Right renal cortex interstitium (tissue), 3 donors: ENCODE measurements around the gene ACTN1. TPM values are rescaled to one million over a fixed set of nuclear protein-coding genes. Genes with fewer than 3 reads are reported as not detected.

ENCODE experiments used
- DNase-seq, 3 donors: peaks; one replicate each; pipeline ENCODE4 v3.0.0-alpha.2; 2013; ENCODE audit warnings: low read depth in 3 of 3, low spot score in 2 of 3
- polyA plus RNA-seq, 3 donors: library from polyadenylated mRNA; unstranded; fragments of 120-200 nt; gene quantifications; one replicate each; pipeline ENCODE4 v1.2.1, GENCODE V29; 2013; ENCODE audit not compliant: insufficient read length in 3 of 3

The ACTN1 gene
- polyA plus RNA-seq, 3 donors = 64.2 to 75.2 (median 69.2) TPM

DNA sequence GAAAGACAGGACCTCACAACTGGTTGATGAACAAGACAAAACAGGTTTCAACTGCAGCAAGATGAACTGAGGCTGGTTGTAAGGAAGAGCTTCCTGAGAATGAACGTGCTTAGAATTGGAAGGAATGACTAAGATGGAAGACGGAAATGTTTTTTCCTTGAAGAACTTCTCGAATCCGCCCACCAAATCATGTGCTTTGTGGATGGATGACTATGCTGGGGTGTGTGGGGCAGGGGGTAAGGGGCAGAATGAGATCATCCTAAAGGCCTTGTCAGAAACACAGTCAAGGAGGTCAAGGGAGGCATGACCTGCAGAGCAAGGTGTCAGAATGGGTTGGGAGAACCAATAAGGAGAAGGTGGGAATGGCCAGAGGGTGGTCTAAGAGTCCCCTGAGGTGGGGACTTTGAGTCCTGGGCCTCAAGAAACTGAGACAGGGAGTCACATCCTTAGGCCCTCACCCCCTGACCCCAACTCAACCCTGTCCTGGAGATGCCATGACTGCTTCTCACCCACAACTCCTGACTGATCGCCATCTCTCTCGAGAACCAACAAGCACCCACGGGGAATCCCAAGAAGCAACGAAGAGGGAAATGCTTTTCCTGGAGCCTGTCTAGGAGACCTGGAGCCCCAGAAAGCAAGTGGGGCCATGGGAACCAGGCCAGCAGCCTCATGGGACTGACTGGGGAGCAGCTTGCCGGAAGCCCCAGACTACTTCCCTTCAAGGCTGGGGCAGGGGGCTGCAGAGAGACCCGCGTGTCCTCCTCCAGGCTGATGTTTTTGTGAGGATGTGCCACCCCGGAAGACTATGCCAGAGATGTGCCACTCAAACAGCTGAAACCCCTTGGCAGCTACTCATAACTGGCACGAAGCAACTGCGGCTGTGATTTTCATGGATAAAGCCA lies 84.0 kb downstream of the ACTN1 start:
- no peak for DNase-seq

DNA sequence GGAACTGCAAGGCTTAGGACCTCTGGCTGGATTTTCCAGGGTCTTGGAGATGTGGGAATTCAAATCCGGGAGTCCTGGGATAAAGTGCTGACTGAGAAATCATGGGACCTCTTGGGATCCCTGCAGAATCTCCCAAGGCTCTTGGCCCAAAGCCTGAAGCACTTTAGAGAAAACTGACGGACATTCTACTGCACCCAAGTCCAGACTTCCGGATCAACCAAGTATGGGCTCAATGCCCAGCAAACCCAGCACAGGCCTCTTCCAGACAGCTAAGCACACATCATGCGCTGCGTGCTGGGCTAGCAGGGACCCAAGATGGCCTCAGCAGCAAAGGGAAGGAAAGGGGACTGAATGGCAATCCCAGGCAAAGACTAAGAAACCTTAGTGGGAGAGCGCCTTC lies 85.0 kb downstream of the ACTN1 start:
- DNase-seq = no peak

DNA sequence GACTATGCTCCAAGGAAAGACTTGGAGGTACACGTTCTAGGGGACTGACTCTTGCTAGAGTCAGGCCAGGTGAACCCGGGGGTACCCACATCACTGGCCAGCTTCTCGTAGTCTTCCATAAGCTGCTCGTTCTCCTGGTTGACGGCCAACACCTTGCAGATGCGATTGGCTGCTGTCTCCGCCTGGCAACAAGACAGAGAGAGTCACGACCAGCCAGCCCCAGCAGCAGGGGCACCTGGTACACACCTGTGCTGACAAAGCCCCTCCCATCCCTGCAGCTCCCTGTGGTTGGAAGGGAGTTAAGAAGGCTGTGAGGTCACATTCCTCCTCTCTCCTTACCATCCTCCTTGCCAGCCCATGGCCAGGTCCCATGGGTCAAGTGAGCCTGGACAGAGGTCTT lies 85.5 kb downstream of the ACTN1 start:
- no peak for DNase-seq

DNA sequence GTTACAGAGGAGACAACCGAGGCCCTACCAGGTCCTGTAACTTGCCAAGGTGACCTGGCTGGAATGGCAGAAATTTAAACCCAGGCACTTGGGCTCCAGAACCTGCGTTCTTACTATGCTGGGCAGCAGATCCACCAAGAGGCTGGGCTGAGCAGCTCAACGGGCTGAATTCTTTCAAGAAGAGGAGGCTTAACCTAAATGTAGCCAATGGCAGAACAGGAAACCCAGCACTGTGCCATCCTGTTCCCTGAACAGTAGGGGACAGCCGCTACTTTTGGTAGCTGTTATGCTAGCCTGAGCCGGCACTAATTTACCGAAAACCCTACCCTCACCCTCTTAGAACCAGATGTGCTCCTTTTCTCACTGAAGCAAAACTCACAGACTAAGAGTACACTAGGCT lies 86.1 kb downstream of the ACTN1 start:
- DNase-seq = no peak

DNA sequence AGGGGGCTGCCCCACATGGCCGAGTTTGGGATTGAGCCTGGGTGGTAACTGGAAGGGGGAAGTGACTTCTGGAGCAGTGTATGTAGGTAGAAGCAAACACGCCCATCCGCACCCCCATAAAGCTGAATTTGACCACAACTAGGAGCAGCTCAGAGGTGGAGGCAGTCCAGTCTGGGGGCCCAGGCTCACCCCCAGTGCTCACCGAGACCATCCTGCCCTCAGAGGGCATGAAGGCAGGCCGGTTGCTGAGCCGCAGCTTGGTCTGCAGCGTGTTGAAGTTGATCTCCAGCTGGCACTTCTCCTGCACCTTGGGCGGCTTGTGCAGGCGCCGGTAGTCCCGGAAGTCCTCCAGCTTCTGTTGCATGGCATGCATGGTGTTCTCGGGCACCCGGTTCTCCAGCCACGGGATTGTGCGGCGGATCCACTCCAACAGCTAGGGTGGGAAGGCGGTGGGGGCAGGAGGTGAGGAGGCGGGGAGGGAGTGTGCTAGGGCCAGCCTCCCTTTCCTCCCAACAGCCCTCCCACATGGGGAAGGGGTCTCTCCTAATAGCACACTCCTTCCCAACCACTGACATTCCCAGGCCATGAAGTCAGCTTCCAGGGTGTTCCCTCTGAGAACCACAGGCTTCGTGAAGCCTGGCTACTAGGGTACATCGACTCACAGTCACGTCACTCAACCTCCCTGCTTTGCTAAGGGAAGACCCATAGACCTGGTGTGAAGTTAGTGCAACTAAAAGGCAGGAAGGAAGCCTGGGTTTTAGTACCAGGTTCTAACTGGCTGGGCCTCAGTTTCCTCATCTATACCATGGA lies 87.0 kb downstream of the ACTN1 start:
- DNase-seq = no peak

DNA sequence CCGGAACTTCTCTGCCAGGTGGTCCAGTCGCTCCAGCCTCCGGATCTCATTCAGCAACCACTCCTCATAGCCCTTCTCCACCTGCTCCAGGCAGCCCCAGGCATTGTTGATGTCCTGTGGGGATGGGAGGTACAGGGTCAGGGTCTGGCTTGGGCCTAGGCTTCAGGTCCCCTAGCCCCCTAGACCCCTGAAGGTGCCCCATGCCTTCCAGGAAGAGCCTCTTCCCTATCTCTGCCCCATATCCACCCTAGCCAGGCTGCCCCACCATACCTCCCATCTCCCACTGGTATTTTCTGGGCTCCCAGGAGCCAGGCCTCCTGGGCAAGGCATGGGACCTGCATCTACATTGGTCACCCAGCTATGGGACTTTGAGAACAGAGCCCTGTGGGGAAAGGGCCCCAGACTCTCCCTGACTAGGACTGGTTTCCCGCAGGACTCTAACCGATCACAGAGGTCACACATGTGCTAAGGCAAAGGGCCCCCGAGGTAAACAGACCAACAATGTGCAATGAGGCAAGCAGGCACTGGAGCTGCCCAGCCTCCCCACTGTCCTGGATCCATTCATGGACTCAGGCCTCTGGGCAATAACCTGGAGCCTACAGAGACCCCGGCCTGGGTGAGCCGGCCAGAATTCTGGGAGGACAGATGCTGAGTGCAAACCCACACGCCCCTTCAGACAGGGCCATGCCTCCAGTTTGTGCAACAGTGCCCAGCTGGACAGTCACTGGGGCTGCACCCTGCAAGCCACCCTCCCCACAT lies 88.8 kb downstream of the ACTN1 start:
- no peak for DNase-seq

DNA sequence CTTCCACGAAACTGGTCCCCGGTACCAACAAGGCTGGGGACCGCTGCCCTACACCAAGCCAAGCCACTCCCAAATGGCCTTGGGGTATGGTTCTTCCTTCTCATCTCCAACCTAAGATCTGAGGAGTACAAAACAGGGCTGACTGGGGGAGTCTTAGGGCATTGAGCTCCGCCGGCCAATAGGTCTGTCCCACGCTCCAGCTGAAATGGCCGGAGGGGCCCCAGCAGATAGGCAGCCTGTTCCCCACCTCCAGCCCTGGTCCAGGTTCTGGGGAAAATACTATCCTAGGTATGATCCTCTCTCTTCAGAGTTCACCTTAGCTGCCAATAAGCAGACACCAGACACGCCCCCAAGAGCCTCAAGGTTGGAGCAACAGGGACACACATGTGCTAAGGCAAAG lies 90.2 kb downstream of the ACTN1 start:
- DNase-seq = no peak

DNA sequence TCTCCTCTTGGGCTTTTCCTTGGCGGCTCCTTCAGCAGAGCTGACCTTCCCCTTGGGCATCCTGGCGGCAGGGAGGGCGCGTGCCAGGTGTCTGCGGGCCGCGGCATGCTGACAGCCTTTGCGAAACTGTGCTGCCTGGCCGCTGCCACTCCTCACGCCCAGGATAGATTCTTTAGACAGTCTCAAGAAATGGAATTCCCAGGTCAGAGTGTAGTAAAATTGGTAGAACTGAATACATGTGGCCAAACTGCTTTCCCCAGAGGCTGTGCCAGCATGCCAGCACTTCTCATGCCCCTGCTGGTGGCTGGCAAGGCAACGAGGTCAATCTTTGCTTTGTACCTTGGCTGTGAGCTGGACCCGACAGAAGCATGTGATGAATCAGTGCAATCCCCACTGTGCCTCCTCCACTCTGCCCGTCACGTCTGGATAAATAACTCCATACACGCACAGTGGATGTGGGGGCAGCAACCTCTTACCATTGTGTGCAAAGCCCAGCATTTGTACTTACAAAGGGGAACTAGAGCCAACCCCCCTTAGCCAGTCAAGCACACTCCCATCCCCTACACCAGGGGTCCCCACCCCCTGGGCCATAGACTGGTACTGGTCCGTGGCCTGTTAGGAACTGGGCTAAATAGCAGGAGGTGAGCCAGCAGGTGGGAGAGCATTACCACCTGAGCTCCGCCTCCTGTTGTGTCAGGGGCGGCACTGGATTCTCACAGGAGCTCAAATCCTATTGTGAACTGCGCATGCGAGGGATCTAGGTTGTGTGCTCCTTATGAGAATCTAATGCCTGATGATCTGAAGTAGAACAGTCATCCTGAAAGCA lies 90.9 kb downstream of the ACTN1 start:
- DNase-seq = no peak

DNA sequence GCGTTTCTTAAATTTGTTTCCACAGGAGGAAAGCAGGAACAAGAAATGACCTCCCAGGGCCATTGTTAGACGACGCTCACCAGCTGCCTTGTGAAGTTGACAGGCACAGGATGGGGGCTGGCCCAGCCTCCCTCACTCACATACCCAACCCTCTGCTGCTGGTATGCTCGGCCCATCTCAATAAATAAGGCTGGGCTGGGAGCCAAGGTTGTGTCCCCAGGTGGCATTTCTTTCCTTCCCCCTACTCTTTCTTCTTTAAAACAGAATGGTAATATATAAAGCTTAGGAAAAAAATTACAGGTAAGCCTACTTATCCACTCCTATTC lies 93.0 kb downstream of the ACTN1 start:
- DNase-seq = no peak

DNA sequence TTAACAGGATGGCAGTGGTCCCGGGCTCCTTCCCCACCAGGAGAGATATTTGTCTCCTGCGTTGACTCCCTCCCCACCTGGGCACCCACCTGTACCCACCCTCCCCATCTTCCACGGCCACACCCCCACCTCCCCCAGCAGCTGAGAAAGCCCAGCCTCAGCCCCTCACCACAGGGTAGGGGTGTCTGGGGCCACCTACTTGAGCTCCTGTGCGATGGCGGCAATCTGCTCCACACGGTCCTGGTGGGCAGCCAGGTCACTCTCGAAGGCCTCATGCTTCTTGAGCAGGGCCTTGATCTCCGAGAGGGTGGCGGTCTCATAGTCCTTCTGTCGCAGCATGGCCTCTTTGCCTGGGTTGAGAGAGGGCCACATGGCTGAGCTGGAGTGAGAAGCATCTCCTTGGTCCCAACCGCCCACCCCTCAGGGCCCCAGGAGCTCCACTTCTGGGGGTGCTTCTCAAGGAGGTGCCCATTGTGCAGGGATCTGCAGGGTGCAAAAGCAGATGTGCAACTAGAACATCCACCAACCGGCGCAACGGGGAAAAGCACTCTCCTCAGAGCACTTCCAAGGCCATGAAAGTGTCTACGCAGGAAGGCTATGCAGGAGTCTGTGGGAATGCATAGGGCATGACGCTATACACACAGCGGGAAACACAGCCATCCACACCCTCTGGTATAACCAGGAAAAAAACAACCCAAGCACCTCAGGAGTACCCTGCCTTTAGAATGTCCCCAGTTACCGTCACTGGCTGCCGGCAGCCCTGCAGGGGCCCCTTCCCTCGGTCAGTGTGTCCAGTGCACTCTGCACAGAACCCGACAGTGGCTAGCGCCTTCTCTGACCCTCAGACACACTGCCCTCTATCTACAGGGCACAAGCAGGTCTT lies 93.6 kb downstream of the ACTN1 start:
- DNase-seq = no peak

DNA sequence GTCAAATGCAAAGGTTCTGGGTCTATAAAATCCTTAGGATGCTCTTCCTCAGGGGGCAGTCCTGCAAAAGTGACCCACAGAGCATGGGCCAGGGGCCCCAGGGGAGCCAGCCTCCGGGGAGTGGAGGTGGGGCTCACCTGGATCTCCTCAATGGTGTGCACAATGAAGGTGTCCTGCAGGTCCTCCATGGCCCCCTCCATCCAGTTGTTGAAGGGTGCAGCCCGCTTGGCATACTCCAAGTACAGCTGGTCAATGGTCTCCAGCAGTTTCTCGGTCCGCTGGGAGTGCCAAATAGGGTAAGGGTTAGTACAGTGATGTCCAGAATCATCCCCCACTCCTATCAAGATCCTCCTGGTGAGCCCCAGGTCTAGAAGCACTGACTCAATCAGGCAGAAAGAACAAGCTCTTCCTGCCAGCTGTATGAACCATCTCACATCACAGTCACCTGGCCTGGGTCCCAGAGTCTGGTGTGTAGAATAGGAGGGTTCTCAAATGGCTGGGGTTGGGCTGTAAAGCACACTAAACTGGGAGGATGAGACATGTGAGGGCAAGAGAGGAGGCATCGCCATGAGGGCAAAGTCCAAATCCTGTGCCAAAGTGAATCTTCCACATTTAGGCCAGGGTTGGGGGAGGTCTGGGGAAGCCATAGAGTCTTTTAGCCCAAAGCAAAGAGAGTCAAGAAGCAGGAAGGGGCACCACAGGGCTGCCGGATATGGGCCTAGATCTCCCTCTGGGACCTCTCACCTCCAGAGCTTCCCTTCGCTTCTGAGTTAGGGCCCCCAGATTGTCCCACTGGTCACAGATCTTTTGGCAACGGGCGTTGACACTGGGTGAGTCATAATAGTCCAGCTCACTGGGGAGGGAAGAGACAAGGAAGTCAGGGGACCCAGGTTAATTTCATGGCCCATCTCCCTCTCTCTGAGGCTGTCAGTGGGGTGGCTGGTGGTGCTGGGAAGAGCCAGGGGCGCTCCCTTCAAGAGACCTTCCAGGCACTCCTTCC lies 94.8 kb downstream of the ACTN1 start:
- DNase-seq = no peak

DNA sequence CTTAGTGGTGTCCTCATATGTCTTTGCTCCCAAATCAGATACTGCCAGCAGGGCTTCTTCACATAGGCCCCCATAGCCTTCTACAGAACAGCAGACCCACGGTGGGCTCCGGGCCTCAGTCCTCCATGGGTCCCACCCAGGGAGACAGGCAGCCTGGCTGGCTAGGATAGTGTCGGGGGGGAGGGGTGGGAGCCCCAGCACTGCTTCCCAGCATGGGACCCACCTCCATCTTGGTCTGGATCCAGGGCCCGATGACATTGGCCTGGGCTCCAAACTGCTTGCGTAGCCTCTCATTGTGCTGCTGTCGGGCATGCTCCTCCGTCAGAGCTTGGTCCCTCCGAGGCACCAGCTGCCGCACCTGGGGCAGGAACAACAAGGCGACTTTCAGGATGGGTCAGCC lies 96.9 kb downstream of the ACTN1 start:
- DNase-seq = no peak

DNA sequence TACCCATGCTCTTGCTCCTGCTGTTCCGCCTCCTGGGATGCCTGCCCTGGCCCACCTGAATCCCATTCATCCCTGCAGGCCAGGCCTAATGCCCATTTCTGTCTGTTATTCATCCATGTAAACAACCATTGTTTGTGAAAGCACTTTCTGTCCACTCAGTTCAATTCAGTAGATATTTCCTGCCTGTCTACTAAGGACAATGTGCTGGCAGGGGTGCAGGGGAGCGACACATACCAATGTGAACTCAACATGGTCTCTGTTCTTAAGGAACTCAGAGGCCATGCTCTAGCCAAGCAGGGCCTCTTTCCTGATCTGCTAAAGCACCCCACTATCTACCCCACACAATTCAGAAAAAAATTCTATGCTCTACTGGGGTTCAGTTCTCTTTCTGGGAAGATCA lies 97.7 kb downstream of the ACTN1 start:
- no peak for DNase-seq

DNA sequence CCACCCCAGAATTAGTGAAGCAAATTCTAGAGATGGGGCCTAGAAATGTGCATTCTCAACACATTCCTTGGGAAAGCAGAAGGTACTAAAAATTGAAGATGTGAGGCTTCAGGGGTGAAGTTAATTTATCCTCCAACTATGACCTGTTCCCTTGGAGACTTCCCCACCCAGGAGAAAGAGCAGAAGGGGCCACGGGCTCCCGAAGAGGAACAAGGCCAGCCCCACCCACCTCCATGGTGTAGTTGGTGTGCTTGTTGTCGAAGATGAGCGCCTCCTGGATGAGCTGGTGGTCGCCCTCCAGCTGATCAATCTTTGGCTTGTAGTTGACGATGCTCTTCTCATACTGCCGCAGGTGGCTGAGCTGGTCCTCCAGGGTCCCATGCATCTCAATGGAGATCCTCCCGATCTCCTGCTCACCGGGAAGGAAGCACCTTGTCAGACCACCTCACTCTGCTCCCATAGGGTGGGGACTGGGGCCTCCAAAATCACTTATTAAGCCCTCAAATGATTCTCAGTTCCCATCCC lies 98.5 kb downstream of the ACTN1 start:
- DNase-seq = no peak

DNA sequence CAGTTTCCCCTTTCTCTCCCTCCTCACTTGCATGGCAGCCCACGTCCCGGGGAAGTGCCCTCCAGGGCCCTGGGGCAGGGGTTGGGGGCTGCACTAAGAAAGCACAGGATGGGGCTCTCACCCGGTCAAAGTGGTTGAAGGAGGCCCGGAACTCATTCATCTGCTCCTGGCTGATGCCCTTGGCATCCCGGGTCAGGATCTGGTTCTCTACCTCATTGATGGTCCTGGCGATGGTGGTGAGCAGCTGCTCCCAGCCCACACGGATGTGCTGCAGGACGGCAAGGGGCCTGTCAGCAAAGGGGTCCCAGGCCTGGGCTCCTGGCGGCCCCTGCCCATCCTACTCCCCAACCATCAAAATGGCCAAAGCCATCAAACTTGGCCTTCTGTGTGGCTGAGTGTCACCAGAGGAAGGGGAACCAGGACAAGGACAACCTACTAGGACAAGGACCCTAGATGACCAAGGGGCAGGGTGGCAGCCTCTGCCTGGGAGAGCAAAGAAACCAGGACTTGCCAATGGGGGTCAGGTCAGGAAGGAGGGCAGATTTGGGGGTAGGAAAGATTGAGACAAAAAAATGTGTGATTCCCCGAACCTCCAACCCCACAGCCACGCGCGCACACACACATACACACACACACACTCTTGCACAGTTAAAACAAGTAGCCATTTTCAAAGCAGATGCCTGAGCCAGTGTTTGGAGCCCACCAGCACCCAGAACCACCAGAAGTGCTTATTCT lies 99.1 kb downstream of the ACTN1 start:
- DNase-seq = no peak

DNA sequence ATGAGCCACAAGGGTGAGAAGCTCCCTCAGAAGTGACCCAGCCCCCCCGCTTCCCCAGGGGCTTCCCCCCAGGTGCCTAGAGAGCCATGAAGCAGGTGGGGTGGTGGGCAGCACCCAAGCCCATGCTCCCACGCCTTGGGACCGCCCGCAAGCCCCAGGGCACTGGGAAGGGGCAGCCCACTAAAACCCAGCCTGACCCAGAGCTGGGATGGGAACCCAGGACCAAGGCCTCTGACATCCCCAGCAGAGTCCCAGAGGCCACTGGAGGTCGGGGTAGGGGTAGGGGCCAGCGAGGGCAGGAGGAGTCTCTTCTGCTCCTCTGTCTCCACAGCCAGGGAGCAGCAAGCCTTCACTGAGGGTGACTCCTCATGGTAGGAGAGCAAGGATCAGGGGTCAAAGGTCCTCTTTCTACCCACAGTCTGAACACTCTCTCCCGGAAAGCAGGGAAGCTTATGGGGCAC lies 99.8 kb downstream of the ACTN1 start:
- no peak for DNase-seq

DNA sequence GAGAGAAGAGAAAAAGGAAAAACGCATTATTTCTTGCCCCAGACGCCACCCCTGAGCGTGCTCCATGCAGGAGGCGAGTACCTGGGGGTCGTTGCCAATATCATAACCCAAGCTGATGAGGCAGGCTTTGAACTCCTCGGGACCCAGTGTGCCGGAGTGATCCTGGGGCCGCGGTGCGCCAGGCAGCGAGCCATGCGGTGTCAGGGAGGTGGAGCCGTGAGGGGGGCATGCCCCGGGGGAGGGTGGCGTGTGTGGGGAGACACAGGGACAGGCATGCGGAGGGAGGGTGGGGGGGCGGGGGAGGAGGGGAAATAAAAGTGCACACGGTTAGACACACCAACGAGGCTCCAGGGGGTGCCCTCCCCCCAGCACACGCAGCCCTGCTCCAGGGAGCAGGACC lies 100.2 kb downstream of the ACTN1 start:
- no peak for DNase-seq
